BE2C (cell line): ENCODE measurements around the gene ARHGAP24.

ENCODE experiments used
- DNase-seq: peaks from one replicate; pipeline ENCODE4 v3.0.0-alpha.2; 2020
- H3K27me3 ChIP-seq: fragments of 250-450 bp; sonication (Bioruptor Pico); 2 replicates; pipeline ENCODE4 v1.5.1; 2020; ENCODE audit warnings: mild to moderate bottlenecking
- H3K36me3 ChIP-seq: fragments of 250-450 bp; sonication (Bioruptor Pico); 2 replicates; pipeline ENCODE4 v1.5.1; 2020; ENCODE audit warnings: mild to moderate bottlenecking
- H3K4me1 ChIP-seq: fragments of 250-450 bp; sonication (Bioruptor Pico); 2 replicates; pipeline ENCODE4 v1.5.1; 2020
- H3K4me3 ChIP-seq: 2 replicates; pipeline ENCODE4 v1.5.1; 2011; ENCODE audit warnings: low read depth, low read length
- H3K9me3 ChIP-seq: fragments of 250-450 bp; sonication (Bioruptor Pico); 2 replicates; pipeline ENCODE4 v1.5.1; 2020
- TF ChIP-seq, protein P1 (sequence below): IDR thresholded peaks from 2 replicates; pipeline ENCODE4 v1.5.1; 2012; ENCODE audit warnings: mild to moderate bottlenecking, low read depth, low read length

The ARHGAP24 gene

DNA sequence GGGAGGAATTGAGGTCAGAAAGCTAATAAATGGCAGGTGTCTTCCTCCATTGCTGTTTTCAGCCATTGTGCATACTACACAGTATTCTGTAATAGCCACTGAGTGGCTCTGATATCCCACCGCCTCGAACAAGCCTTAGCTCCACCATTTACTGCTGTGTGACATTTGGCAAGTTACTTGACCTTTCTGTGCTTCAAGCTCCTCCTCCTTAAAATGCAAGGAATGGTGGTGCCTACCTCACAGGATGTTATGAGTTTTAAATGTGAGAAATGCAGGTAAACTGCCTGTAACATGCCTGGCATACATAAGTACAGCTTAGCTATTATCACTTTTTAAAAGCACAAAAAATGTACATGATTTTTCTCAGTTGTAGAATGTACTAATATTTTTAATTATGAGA, 464.0 kb downstream of the ARHGAP24 start:
- no peaks in the 10 kb centered on the region for H3K9me3 ChIP-seq
- TF ChIP-seq, protein P1, sequence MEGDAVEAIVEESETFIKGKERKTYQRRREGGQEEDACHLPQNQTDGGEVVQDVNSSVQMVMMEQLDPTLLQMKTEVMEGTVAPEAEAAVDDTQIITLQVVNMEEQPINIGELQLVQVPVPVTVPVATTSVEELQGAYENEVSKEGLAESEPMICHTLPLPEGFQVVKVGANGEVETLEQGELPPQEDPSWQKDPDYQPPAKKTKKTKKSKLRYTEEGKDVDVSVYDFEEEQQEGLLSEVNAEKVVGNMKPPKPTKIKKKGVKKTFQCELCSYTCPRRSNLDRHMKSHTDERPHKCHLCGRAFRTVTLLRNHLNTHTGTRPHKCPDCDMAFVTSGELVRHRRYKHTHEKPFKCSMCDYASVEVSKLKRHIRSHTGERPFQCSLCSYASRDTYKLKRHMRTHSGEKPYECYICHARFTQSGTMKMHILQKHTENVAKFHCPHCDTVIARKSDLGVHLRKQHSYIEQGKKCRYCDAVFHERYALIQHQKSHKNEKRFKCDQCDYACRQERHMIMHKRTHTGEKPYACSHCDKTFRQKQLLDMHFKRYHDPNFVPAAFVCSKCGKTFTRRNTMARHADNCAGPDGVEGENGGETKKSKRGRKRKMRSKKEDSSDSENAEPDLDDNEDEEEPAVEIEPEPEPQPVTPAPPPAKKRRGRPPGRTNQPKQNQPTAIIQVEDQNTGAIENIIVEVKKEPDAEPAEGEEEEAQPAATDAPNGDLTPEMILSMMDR: no peak

DNA sequence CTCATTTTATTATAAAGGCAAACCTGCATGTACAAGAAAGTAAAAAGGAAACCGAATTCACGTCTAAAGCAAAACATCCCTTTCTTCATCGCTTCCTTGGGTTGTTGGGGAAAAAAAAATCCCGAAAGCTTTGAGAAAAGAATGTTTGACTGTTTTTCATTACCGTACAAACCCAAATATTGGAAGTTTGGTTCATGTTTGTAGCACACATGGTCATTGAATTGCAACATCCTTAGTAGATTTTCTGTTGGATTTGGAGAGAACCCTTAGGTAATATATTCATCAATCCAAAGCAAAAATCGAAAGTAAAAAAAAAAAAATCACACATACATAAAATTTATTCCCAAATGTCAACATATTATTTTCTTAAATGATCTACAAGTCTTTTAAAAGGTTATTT, 464.6 kb downstream of the ARHGAP24 start:
- no peaks in the 10 kb centered on the region for H3K9me3 ChIP-seq
- no peaks in the 10 kb centered on the region for H3K36me3 ChIP-seq
- no peak for DNase-seq
- TF ChIP-seq, protein P1: no peak
- H3K4me3 ChIP-seq: no peak overlapping the region
- H3K4me1 ChIP-seq: no peaks in the 10 kb centered on the region
- no peaks in the 10 kb centered on the region for H3K27me3 ChIP-seq

More for the DNA sequence above, 464.0 kb downstream of the ARHGAP24 start:
- no peak for DNase-seq
- H3K27me3 ChIP-seq: no peaks in the 10 kb centered on the region
- H3K4me3 ChIP-seq: no peak overlapping the region
- no peaks in the 10 kb centered on the region for H3K4me1 ChIP-seq
- no peaks in the 10 kb centered on the region for H3K36me3 ChIP-seq

DNA sequence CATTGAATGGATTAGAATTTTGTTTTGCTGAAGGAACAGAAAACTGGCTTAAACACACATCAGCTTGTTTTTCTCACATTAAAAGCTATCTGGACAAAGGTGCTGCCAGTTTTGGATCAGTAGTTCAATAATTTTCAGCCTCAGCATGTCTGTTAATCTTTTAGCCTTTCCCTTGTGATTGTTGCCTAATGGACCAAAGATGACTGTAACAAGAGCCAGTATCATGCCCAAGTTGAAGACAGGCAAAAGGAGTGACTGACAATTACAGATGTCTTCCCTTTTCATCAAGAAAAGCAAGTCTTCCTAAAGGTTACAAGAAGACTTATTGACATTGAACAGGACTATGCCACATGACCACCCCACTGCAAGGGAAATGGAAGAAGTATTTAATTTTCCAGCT, 465.2 kb downstream of the ARHGAP24 start:
- no peak for DNase-seq
- H3K27me3 ChIP-seq: no peaks in the 10 kb centered on the region
- H3K9me3 ChIP-seq: no peaks in the 10 kb centered on the region
- no peak overlapping the region for H3K4me3 ChIP-seq
- TF ChIP-seq, protein P1: no peak
- no peaks in the 10 kb centered on the region for H3K4me1 ChIP-seq
- no peaks in the 10 kb centered on the region for H3K36me3 ChIP-seq

DNA sequence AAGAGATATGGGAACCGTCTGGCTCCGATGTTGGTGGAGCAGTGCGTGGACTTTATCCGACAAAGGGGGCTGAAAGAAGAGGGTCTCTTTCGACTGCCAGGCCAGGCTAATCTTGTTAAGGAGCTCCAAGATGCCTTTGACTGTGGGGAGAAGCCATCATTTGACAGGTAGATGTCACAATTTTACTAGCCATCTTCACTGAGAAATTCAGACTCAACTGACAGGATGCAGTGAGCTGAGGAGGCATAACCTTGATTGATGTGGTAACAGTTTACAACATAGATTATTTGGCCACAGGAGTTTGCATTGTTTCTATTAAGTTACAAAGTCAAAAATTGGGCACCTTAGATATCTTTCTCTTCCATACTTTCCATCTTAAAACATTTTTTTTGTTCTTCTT, 467.2 kb downstream of the ARHGAP24 start:
- H3K4me1 ChIP-seq: no peaks in the 10 kb centered on the region
- no peak for DNase-seq
- no peaks in the 10 kb centered on the region for H3K9me3 ChIP-seq
- H3K4me3 ChIP-seq: no peak overlapping the region
- no peaks in the 10 kb centered on the region for H3K36me3 ChIP-seq
- H3K27me3 ChIP-seq: no peaks in the 10 kb centered on the region
- TF ChIP-seq, protein P1: no peak

DNA sequence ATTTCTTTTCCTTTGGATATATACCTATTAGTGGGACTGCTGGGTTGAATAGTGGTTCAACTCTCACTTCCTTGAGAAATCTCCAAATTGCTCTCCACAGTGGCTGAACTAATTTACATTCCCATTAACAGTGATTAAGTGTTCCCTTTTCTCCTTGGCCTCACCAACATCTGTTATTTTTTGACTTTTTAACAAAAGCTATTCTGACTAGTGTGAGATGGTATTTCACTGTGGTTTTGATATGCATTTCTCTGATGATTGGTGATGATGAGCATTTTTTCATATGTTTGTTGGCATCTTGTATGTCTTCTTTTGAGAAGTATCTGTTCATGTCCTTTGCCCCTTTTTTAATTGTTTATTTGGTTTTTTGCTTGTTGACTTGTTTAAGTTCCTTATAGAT, 471.9 kb downstream of the ARHGAP24 start:
- Histone ChIP-seq H3K27me3 (no peaks in the 10 kb centered on the region), H3K4me3 (no peak overlapping the region), H3K36me3 (no peaks in the 10 kb centered on the region), H3K9me3 (no peaks in the 10 kb centered on the region), H3K4me1 (no peaks in the 10 kb centered on the region)
- DNase-seq: no peak
- TF ChIP-seq, protein P1: no peak

DNA sequence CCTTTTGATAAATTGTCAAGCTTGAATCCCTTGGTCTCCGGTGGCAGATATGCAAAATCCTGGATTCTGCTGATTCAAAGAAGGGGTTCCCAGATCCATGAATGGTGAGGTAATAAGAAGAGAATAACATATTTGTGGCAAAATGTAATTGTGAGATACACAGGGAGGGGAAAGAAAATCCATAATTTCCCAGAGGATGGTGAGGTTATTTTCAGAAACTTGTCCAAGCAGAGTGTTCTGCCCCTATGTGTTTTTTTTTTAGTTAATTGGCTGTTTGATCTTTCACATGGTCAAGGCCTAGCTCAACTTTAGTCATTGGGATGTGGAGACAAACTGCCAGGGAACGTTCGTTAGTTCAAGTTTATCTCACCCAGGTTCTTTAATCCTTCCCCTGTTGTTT, 476.1 kb downstream of the ARHGAP24 start:
- Histone ChIP-seq H3K27me3 (no peaks in the 10 kb centered on the region), H3K36me3 (no peaks in the 10 kb centered on the region), H3K4me3 (no peak overlapping the region), H3K9me3 (no peaks in the 10 kb centered on the region), H3K4me1 (no peaks in the 10 kb centered on the region; the same call in 1 of the 2 replicates)
- no peak for DNase-seq
- TF ChIP-seq, protein P1: no peak
